Upper lobe of left lung (tissue), 6 donors: ENCODE measurements around the gene PMIS2. TPM values are rescaled to one million over a fixed set of nuclear protein-coding genes. Genes with fewer than 3 reads are reported as not detected.

Source experiments
- ATAC-seq, 2 donors: fragments of 200-7000 bp; cut with Tn5 transposase; one replicate each; pipeline ENCODE4 v1.9.1; 2022; ENCODE audit warnings: mild to moderate bottlenecking in 2 of 2, moderate library complexity in 2 of 2; ENCODE audit not compliant: low FRiP score in 2 of 2
- DNase-seq, 2 donors: peaks; one replicate each; pipeline ENCODE4 v3.0.0-alpha.2; 2019 to 2020
- H3K27ac ChIP-seq, 4 donors: fragments of 200-600 bp; sonication (generic); one replicate each; pipeline ENCODE4 v1.5.1; 2016 to 2019
- H3K27me3 ChIP-seq, 4 donors: fragments of 200-600 bp; sonication (generic); one replicate each; pipeline ENCODE4 v1.5.1; 2017 to 2019
- H3K36me3 ChIP-seq, 4 donors: fragments of 200-600 bp; sonication (generic); one replicate each; pipeline ENCODE4 v1.5.1; 2016 to 2019
- H3K4me1 ChIP-seq, 4 donors: fragments of 200-600 bp; sonication (generic); one replicate each; pipeline ENCODE4 v1.5.1; 2018 to 2019
- H3K4me3 ChIP-seq, 4 donors: fragments of 200-600 bp; sonication (generic); one replicate each; pipeline ENCODE4 v1.5.1; 2017 to 2019; ENCODE audit warnings: mild to moderate bottlenecking in 2 of 4, moderate library complexity in 1 of 4
- H3K9me3 ChIP-seq, 4 donors: fragments of 200-600 bp; sonication (generic); one replicate each; pipeline ENCODE4 v1.5.1; 2018 to 2019
- CTCF ChIP-seq, 6 experiments: fragments of 450-650 bp in 4 of 6; fragments of 200-600 bp in 2 of 6; sonication (generic) in 2 of 6; IDR thresholded peaks; one replicate each; pipeline ENCODE4 v1.5.1; 2016 to 2019; ENCODE audit warnings: antibody characterized with exemption in 6 of 6
- EP300 ChIP-seq, 4 donors: sonication (generic); formaldehyde crosslinking; IDR thresholded peaks; one replicate each; pipeline ENCODE4 v1.5.1; 2017; ENCODE audit warnings: antibody characterized with exemption in 4 of 4, control low read depth in 2 of 4
- POLR2A ChIP-seq, 4 donors: fragments of 450-650 bp; IDR thresholded peaks; one replicate each; pipeline ENCODE4 v1.5.1; 2016 to 2017; ENCODE audit warnings: antibody characterized with exemption in 4 of 4, mild to moderate bottlenecking in 2 of 4
- POLR2AphosphoS5 ChIP-seq, 2 donors: sonication (generic); formaldehyde crosslinking; IDR thresholded peaks; one replicate each; pipeline ENCODE4 v1.5.1; 2017; ENCODE audit warnings: antibody characterized with exemption in 2 of 2
- WGBS, 2 donors: methylation state at CpG; one replicate each; pipeline ENCODE4 v1.1.5; 2017 to 2018; 5-methylcytosine and 5-hydroxymethylcytosine counted together
- total RNA-seq, 6 donors: library from RNA; depleted of rRNA in 4 of 6; stranded (reverse); fragments of >200 nt in 4 of 6; gene quantifications; one replicate each; pipeline versions ENCODE4 v1.1.0 to v1.2.1, GENCODE V29; 2016 to 2021
- donor health status: DM: no; HTN: no; CAD: no; lungs with moderate emphysema.
- donor health status: DM: no; HTN: yes; CAD: no; lungs with severe emphysema.

The PMIS2 gene
- total RNA-seq, 6 donors from 2014 or later = not detected

GRCh38 chr19:35566738-35567137 lies 19.2 kb upstream of the PMIS2 start:
- no peak for TF ChIP-seq EP300 (IDR thresholded peaks at IDR 0.05)
- TF ChIP-seq CTCF (IDR thresholded peaks at IDR 0.05) = no peak
- no peak for TF ChIP-seq POLR2A (IDR thresholded peaks at IDR 0.05)
- TF ChIP-seq POLR2AphosphoS5 (IDR thresholded peaks at IDR 0.05) = no peak

GRCh38 chr19:35569281-35569781 lies 16.6 kb upstream of the PMIS2 start:
- Histone ChIP-seq H3K27ac (no peak overlapping the region), H3K36me3 (no peaks in the 10 kb centered on the region), H3K4me1 (no peaks in the 10 kb centered on the region), H3K4me3 (no peak overlapping the region), H3K27me3 (no peaks in the 10 kb centered on the region), H3K9me3 (no peaks in the 10 kb centered on the region)
- 50 to 65% methylated on average over 2 to 5 of the region's 5 CpGs for WGBS, 2 donors
- no peak for DNase-seq
- TF ChIP-seq EP300 (IDR thresholded peaks at IDR 0.05) (no peak), CTCF (IDR thresholded peaks at IDR 0.05) (no peak)
- ATAC-seq = no peak

More at GRCh38 chr19:35566738-35567137, 19.2 kb upstream of the PMIS2 start:
- WGBS, 2 donors = 75 to 79% methylated on average over 7 of the region's 7 CpGs
- H3K4me1 ChIP-seq = no peaks in the 10 kb centered on the region
- no peaks in the 10 kb centered on the region for H3K36me3 ChIP-seq
- no peaks in the 10 kb centered on the region for H3K27me3 ChIP-seq
- H3K27ac ChIP-seq = no peak overlapping the region
- no peak overlapping the region for H3K4me3 ChIP-seq
- no peaks in the 10 kb centered on the region for H3K9me3 ChIP-seq
- DNase-seq = no peak
- no peak for ATAC-seq

GRCh38 chr19:35571406-35571965 lies 14.5 kb upstream of the PMIS2 start:
- no peak for DNase-seq
- TF ChIP-seq EP300 (IDR thresholded peaks at IDR 0.05) (no peak), CTCF (IDR thresholded peaks at IDR 0.05) (no peak), POLR2A (IDR thresholded peaks at IDR 0.05) (no peak)
- WGBS, 2 donors = 64 to 88% methylated on average over 1 of the region's 1 CpG

DNA sequence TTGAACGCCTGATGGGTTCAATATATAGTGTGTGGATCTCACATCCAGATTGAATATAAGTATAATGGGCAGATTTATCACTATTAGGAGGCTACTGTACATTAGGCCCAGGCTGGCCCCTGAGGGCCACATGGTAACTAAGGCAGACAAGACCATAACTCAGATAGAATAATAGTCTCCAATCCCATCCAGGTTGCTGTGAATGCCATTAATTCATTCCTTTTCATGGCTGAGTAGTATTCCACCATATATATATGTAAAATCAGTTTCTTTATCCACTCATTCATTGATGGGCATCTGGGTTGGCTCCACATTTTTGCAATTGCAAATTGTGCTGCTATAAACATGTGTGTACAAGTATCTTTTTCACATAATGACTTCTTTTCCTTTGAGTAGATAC lies 8.1 kb upstream of the PMIS2 start:
- no peak for DNase-seq
- Histone ChIP-seq H3K27ac (no peak overlapping the region), H3K27me3 (no peaks in the 10 kb centered on the region), H3K9me3 (peaks cover 10 to 19% (median 16%) of the 10 kb centered on the region in 4 donors), H3K4me1 (no peaks in the 10 kb centered on the region), H3K36me3 (no peaks in the 10 kb centered on the region), H3K4me3 (no peak overlapping the region)
- WGBS, 2 donors = 46 to 83% methylated on average over 1 of the region's 1 CpG
- no peak for ATAC-seq
- no peak for TF ChIP-seq POLR2A (IDR thresholded peaks at IDR 0.05)
- TF ChIP-seq EP300 (IDR thresholded peaks at IDR 0.05) = no peak
- TF ChIP-seq CTCF (IDR thresholded peaks at IDR 0.05) = no peak
- TF ChIP-seq POLR2AphosphoS5 (IDR thresholded peaks at IDR 0.05) = no peak

More at GRCh38 chr19:35571406-35571965, 14.5 kb upstream of the PMIS2 start:
- Histone ChIP-seq H3K27me3 (no peaks in the 10 kb centered on the region), H3K9me3 (peaks cover 7 to 12% (median 10%) of the 10 kb centered on the region in 4 donors), H3K4me1 (no peaks in the 10 kb centered on the region), H3K27ac (no peak overlapping the region), H3K36me3 (no peaks in the 10 kb centered on the region), H3K4me3 (no peak overlapping the region)
- no peak for ATAC-seq

- Histone ChIP-seq H3K4me3 (no peak overlapping the region), H3K36me3 (no peaks in the 10 kb centered on the region), H3K4me1 (no peaks in the 10 kb centered on the region), H3K27ac (no peak overlapping the region), H3K9me3 (peaks cover 10 to 19% (median 16%) of the 10 kb centered on the region in 4 donors), H3K27me3 (no peaks in the 10 kb centered on the region)
- no peak for DNase-seq
- no peak for ATAC-seq
- no peak for TF ChIP-seq POLR2A (IDR thresholded peaks at IDR 0.05)
- no peak for TF ChIP-seq POLR2AphosphoS5 (IDR thresholded peaks at IDR 0.05)
- TF ChIP-seq CTCF (IDR thresholded peaks at IDR 0.05) = no peak
- no peak for TF ChIP-seq EP300 (IDR thresholded peaks at IDR 0.05)
- WGBS, 2 donors = 72 to 74% methylated on average over 7 of the region's 7 CpGs
These were observed 7.3 kb upstream of the PMIS2 start for GRCh38 chr19:35578707-35579106.
